Sigmoid colon (tissue), 4 donors: ENCODE results near the gene LUC7L2.

ENCODE experiments used
- CTCF ChIP-seq, 4 experiments: fragments of 450-650 bp in 3 of 4; fragments of 200-600 bp in 1 of 4; IDR thresholded peaks; one replicate each; pipeline ENCODE4 v1.5.1; 2016 to 2019; ENCODE audit warnings: antibody characterized with exemption in 4 of 4, mild to moderate bottlenecking in 3 of 4, moderate library complexity in 2 of 4
- EP300 ChIP-seq, 4 donors: sonication (generic); formaldehyde crosslinking; IDR thresholded peaks; one replicate each; pipeline ENCODE4 v1.6.1; 2017; ENCODE audit warnings: antibody characterized with exemption in 4 of 4
- POLR2A ChIP-seq, 2 donors: fragments of 450-650 bp; IDR thresholded peaks; one replicate each; pipeline ENCODE4 v1.6.1; 2016; ENCODE audit warnings: antibody characterized with exemption in 2 of 2, mild to moderate bottlenecking in 2 of 2, moderate library complexity in 2 of 2
- POLR2AphosphoS5 ChIP-seq, 4 donors: sonication (generic); formaldehyde crosslinking; IDR thresholded peaks; one replicate each; pipeline ENCODE4 v1.6.1; 2017; ENCODE audit warnings: antibody characterized with exemption in 4 of 4

GRCh38 chr7:139403601-139404000 lies 43.9 kb downstream of the LUC7L2 start:
- TF ChIP-seq POLR2A (IDR thresholded peaks at IDR 0.05) (no peak), CTCF (IDR thresholded peaks at IDR 0.05) (no peak), EP300 (IDR thresholded peaks at IDR 0.05) (no peak), POLR2AphosphoS5 (IDR thresholded peaks at IDR 0.05) (no peak)
